ENCODE results near the gene ICE2.

Gene ICE2

DNA sequence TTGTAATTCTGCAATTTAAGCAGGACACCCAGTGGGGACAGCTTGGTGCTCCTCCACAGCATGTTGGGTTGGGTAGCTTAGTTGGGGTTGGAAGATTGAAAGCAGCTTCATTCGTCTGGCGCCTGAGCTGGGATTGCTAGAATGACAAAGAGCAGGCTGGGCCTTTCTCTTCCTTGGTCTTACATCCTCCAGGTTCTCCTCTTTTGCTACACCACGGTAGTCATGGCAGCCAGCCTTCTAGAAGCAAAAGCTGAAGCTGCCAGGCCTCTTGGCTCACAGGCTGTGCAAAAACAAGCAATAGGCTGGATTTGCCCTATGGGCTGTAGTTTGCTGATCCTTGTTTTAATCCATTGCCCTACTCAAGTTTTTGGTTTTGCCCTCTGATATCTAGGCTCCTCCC is 78.0 kb downstream of the ICE2 start:
- peaks cover 47% of the 10 kb centered on the region for H3K4me1 ChIP-seq (ENCODE audit: insufficient read depth, poor library complexity, severe bottlenecking)
- DNase-seq (ENCODE audit: low spot score) = no peak
- peak overlapping the region; percentile 99 for H3K27ac ChIP-seq (ENCODE audit: poor library complexity, severe bottlenecking)
- TF ChIP-seq, protein P1, sequence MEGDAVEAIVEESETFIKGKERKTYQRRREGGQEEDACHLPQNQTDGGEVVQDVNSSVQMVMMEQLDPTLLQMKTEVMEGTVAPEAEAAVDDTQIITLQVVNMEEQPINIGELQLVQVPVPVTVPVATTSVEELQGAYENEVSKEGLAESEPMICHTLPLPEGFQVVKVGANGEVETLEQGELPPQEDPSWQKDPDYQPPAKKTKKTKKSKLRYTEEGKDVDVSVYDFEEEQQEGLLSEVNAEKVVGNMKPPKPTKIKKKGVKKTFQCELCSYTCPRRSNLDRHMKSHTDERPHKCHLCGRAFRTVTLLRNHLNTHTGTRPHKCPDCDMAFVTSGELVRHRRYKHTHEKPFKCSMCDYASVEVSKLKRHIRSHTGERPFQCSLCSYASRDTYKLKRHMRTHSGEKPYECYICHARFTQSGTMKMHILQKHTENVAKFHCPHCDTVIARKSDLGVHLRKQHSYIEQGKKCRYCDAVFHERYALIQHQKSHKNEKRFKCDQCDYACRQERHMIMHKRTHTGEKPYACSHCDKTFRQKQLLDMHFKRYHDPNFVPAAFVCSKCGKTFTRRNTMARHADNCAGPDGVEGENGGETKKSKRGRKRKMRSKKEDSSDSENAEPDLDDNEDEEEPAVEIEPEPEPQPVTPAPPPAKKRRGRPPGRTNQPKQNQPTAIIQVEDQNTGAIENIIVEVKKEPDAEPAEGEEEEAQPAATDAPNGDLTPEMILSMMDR (IDR thresholded peaks at IDR 0.05; ENCODE audit: poor library complexity, severe bottlenecking) = no peak
- no peaks in the 10 kb centered on the region for H3K27me3 ChIP-seq (ENCODE audit: insufficient read depth, poor library complexity, severe bottlenecking)
- ATAC-seq (ENCODE audit: low read depth) = no peak
- no peak overlapping the region for H3K4me3 ChIP-seq (ENCODE audit: severe bottlenecking)
- peaks cover 15% of the 10 kb centered on the region for H3K36me3 ChIP-seq (ENCODE audit: low read depth)
- no peaks in the 10 kb centered on the region for H3K9me3 ChIP-seq (ENCODE audit: severe bottlenecking)

DNA sequence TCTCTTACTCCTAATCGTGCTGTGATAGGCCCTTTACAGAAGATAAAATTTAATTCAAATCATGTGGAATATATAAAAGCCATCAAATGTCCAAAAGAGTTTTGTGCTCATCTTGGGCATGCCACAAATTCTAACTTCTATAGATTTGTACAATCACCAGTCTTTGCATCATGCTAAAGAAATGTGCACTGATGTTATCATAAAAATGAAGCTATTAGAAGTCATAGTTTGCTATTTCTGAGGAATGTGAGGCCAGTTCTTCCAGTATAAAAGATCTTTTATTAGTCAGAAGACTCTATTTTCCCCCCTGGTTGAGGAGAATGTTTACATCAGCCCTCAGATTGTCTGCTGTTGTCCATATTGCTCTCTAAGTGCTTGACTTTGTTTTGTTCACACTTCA is 79.0 kb downstream of the ICE2 start:
- ATAC-seq (ENCODE audit: low read depth) = peak; percentile 32
- H3K27me3 ChIP-seq (ENCODE audit: insufficient read depth, poor library complexity, severe bottlenecking) = no peaks in the 10 kb centered on the region
- no peak for DNase-seq (ENCODE audit: low spot score)
- no peak overlapping the region for H3K4me3 ChIP-seq (ENCODE audit: severe bottlenecking)
- H3K27ac ChIP-seq (ENCODE audit: poor library complexity, severe bottlenecking) = peak overlapping the region; percentile 99
- H3K36me3 ChIP-seq (ENCODE audit: low read depth) = peaks cover 25% of the 10 kb centered on the region
- no peaks in the 10 kb centered on the region for H3K9me3 ChIP-seq (ENCODE audit: severe bottlenecking)
- TF ChIP-seq, protein P1 (IDR thresholded peaks at IDR 0.05; ENCODE audit: poor library complexity, severe bottlenecking) = no peak
- H3K4me1 ChIP-seq (ENCODE audit: insufficient read depth, poor library complexity, severe bottlenecking) = peaks cover 45% of the 10 kb centered on the region

DNA sequence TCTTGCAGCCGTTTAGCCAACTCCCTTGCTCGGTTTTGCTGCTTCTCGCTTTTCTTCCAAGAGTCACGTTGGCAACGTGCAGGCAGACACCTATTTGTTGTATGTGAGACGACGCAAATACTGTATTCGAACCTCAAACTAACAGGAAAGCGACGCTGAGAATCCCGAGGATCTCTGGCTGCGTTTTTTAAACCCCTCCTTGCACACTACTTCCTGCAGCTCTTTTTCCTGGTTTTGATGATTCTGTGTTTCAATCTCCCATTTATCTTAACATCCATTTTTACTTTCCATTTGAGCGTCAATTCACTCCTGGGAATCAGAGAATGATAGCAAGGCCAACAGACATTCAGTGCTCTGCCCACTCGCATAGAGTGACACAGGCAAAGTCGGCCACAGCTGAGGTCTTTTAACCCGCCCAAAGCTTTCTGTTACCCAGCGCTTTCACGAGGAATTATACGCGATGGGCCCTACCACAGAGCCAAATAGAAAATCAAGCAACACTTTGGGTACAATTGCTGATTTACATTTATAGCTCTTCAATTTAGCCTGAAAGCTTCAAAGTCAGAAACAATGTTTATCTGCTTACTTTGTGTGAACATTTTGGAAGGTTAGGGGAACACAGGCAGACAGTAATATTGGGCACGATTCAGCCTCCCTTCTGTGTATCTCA is 79.6 kb downstream of the ICE2 start:
- ATAC-seq (ENCODE audit: low read depth) (no peak), DNase-seq (ENCODE audit: low spot score) (no peak)
- Histone ChIP-seq H3K27ac (ENCODE audit: poor library complexity, severe bottlenecking) (peak overlapping the region; percentile 99), H3K9me3 (ENCODE audit: severe bottlenecking) (no peaks in the 10 kb centered on the region), H3K4me1 (ENCODE audit: insufficient read depth, poor library complexity, severe bottlenecking) (peaks cover 48% of the 10 kb centered on the region), H3K36me3 (ENCODE audit: low read depth) (peaks cover 30% of the 10 kb centered on the region), H3K27me3 (ENCODE audit: insufficient read depth, poor library complexity, severe bottlenecking) (no peaks in the 10 kb centered on the region), H3K4me3 (ENCODE audit: severe bottlenecking) (no peak overlapping the region)
- TF ChIP-seq, protein P1 (IDR thresholded peaks at IDR 0.05; ENCODE audit: poor library complexity, severe bottlenecking) = no peak

DNA sequence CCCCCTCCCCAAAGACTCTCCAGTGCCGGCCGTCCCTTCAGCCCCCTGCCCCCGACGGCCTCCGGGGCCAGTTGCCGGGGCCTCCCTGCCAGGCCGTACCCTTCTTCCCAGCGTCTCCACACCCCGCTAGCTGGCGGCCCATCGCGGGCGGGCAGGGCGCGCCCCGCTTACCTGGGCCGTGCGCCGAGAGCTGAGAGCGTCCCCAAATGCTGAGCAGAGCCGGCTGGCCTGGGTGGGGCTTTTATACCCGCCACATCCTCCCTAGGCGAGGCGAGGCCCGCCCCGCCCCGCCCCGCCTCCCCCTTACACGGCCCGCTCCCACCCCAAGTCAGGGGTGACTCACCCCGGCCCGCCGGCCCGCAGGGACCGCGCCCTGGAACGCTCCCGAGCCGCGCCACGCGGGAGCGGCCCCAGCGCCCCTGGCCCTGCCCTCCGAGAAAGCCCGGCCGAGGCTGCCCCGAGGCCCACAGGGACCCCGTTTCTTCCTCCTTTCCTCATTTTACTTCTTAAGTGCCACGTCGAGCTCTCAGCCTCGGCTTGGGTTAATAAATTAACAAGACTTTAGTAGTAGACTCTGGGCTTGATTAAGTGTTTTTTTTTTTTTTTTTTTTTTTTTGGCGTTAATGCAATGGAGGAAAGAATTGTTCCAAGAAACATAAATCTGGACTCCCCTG is 81.0 kb downstream of the ICE2 start, which contains the start of gene ANXA2:
ANXA2 (minus strand) TSS at position 215 of the 674 bp plus-strand sequence. CDS start 11,911 bp downstream, outside the sequence.
- peak; percentile 97 for DNase-seq (ENCODE audit: low spot score)
- Histone ChIP-seq H3K36me3 (ENCODE audit: low read depth) (peaks cover 42% of the 10 kb centered on the region), H3K4me1 (ENCODE audit: insufficient read depth, poor library complexity, severe bottlenecking) (peaks cover 50% of the 10 kb centered on the region), H3K9me3 (ENCODE audit: severe bottlenecking) (no peaks in the 10 kb centered on the region), H3K27me3 (ENCODE audit: insufficient read depth, poor library complexity, severe bottlenecking) (no peaks in the 10 kb centered on the region), H3K27ac (ENCODE audit: poor library complexity, severe bottlenecking) (peak within 1 kb of the TSS; percentile 99), H3K4me3 (ENCODE audit: severe bottlenecking) (peak within 1 kb of the TSS; percentile 97)
- TF ChIP-seq, protein P1 (IDR thresholded peaks at IDR 0.05; ENCODE audit: poor library complexity, severe bottlenecking) = no peak
- ATAC-seq (ENCODE audit: low read depth) = peak; percentile 47

All from RWPE2 (cell line).